GM18508 (cell line): Measurements from ENCODE around the gene PTDSS2.
"Not testable (repeated sequence)": the region's sequence is repeated elsewhere in the genome, so short reads cannot be mapped to it uniquely, and the experiment has no call there.

Experiments
- ATAC-seq: cut with Tn5 transposase; IDR thresholded peaks from one replicate; pipeline ENCODE4 v1.9.1; 2021; ENCODE audit warnings: moderate number of reproducible peaks; ENCODE audit not compliant: insufficient read depth, unreplicated experiment

Gene PTDSS2

GRCh38 chr11:464316-464715 lies 14.2 kb downstream of the PTDSS2 start:
- ATAC-seq = no peak

- no peak for ATAC-seq
Observed at GRCh38 chr11:465896-466530, 15.9 kb downstream of the PTDSS2 start.

- no peak for ATAC-seq
Observed at GRCh38 chr11:468036-468435, 18.0 kb downstream of the PTDSS2 start.

GRCh38 chr11:468493-468892 lies 18.4 kb downstream of the PTDSS2 start:
- ATAC-seq = no peak

- ATAC-seq = not testable (repeated sequence)
Observed at GRCh38 chr11:469026-469683, 19.1 kb downstream of the PTDSS2 start.

GRCh38 chr11:469684-470560 lies 19.8 kb downstream of the PTDSS2 start:
- no peak for ATAC-seq

- ATAC-seq = no peak
Observed at GRCh38 chr11:471468-472145, 21.5 kb downstream of the PTDSS2 start.

GRCh38 chr11:472272-472671 lies 22.2 kb downstream of the PTDSS2 start:
- no peak for ATAC-seq

GRCh38 chr11:472816-473215 lies 22.7 kb downstream of the PTDSS2 start:
- no peak for ATAC-seq

- no peak for ATAC-seq
Observed at GRCh38 chr11:473415-473814, 23.3 kb downstream of the PTDSS2 start.

- no peak for ATAC-seq
Observed at GRCh38 chr11:473962-474785, 24.1 kb downstream of the PTDSS2 start.

GRCh38 chr11:474914-475506 lies 24.9 kb downstream of the PTDSS2 start:
- no peak for ATAC-seq

- ATAC-seq = no peak
Observed at GRCh38 chr11:475941-476340, 25.9 kb downstream of the PTDSS2 start.

- ATAC-seq = no peak
Observed at GRCh38 chr11:476416-476815, 26.3 kb downstream of the PTDSS2 start.

GRCh38 chr11:477052-477715 lies 27.1 kb downstream of the PTDSS2 start:
- no peak for ATAC-seq

- no peak for ATAC-seq
Observed at GRCh38 chr11:479311-479710, 29.2 kb downstream of the PTDSS2 start.

GRCh38 chr11:484616-485015 lies 34.5 kb downstream of the PTDSS2 start:
- no peak for ATAC-seq

- ATAC-seq = no peak
Observed at GRCh38 chr11:486189-486588, 36.1 kb downstream of the PTDSS2 start.

GRCh38 chr11:487571-488021 lies 37.5 kb downstream of the PTDSS2 start:
- ATAC-seq = no peak
